Stimulated activated memory B cell treated with anti-CD40 and anti-IgM and Interleukin-4, amounts not matched to agents 10 μg/mL and 1 μg/mL and 100 μg/mL, for 72 hours (primary cell): ENCODE data around the gene CNTN5.
"Not testable (repeated sequence)": the region's sequence is repeated elsewhere in the genome, so short reads cannot be mapped to it uniquely, and the experiment has no call there.

Source experiments
- ATAC-seq: fragments of 150-1000 bp; cut with Tn5 transposase; 2 replicates; pipeline ENCODE4 v1.10.0; 2021
- H3K27ac Mint-ChIP-seq: one replicate; pipeline ENCODE4 v1.8.0; 2022; ENCODE audit warnings: mild to moderate bottlenecking, mixed read lengths
- H3K27me3 Mint-ChIP-seq: one replicate; pipeline ENCODE4 v1.8.0; 2022; ENCODE audit warnings: mixed read lengths
- H3K36me3 Mint-ChIP-seq: one replicate; pipeline ENCODE4 v1.8.0; 2022; ENCODE audit warnings: mixed read lengths
- H3K4me1 Mint-ChIP-seq: one replicate; pipeline ENCODE4 v1.8.0; 2022; ENCODE audit warnings: mixed read lengths
- H3K4me3 Mint-ChIP-seq: one replicate; pipeline ENCODE4 v1.8.0; 2022; ENCODE audit warnings: mild to moderate bottlenecking, moderate library complexity, mixed read lengths
- H3K9me3 Mint-ChIP-seq: one replicate; pipeline ENCODE4 v1.8.0; 2022; ENCODE audit warnings: mixed read lengths

The CNTN5 gene

DNA sequence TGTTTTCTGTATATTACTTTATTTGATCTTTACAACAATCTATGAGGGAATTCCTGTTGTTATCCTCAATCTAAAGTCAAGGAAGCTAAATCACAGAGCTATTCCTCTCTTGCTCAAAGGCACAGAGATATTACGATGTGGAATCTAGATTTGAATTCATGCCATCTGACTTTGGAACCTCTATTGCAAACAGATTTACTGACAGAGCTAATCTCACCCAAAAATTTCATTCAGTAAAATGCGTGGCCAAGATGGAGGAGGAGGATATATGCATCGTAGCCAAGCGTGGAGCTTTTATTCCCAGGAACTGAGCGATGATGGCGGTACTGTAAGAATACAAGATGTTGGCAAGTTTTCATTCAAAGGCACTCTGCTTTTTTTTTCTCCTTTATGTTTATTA, 791.8 kb downstream of the CNTN5 start:
- Mint-ChIP-seq H3K4me1 (no peaks in the 10 kb centered on the region), H3K9me3 (peaks cover 10% of the 10 kb centered on the region), H3K36me3 (no peaks in the 10 kb centered on the region), H3K4me3 (no peak overlapping the region), H3K27me3 (no peaks in the 10 kb centered on the region), H3K27ac (no peak overlapping the region)
- ATAC-seq: no peak

DNA sequence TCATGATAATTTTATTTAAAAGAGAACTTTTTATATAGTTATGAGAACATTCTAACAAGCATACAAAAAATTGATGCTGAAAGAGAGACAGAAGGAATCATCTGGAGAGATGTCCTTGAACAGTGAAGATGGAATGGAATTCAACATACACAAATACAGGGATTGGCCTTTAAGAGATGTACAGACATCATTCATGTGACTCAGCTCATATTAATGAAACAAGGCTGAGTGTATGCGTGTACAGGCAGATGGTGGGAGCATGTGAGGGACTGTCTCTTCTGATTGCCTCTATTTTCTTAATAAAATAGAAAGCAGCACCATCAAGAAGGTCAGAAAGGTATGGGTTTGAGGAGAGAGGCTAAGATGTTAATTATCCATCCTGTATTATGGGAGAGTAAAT, 793.3 kb downstream of the CNTN5 start:
- peaks cover 10% of the 10 kb centered on the region for H3K9me3 Mint-ChIP-seq
- H3K27ac Mint-ChIP-seq: no peak overlapping the region
- H3K4me3 Mint-ChIP-seq: no peak overlapping the region
- no peaks in the 10 kb centered on the region for H3K36me3 Mint-ChIP-seq
- H3K4me1 Mint-ChIP-seq: no peaks in the 10 kb centered on the region
- ATAC-seq: no peak
- no peaks in the 10 kb centered on the region for H3K27me3 Mint-ChIP-seq

DNA sequence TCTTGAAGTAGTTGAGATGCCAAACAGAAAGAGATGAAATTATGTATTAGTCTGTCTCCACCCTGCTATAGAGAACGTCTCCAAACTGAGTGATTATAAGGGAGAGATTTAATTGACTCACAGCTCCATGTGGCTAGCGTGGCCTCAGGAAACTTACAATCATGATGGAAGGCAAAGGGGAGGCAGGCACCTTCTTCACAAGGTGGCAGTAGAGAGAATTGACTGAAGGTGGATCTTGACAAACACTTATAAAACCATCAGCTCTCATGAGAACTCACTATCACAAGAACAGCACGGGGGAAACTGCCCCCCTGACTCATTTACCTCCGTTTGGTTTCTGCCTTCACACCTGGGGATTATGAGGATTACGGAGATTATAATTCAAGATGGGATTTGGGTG, 794.0 kb downstream of the CNTN5 start:
- peaks cover 10% of the 10 kb centered on the region for H3K9me3 Mint-ChIP-seq
- ATAC-seq: no peak
- no peak overlapping the region for H3K4me3 Mint-ChIP-seq
- no peaks in the 10 kb centered on the region for H3K36me3 Mint-ChIP-seq
- no peak overlapping the region for H3K27ac Mint-ChIP-seq
- no peaks in the 10 kb centered on the region for H3K4me1 Mint-ChIP-seq
- no peaks in the 10 kb centered on the region for H3K27me3 Mint-ChIP-seq

DNA sequence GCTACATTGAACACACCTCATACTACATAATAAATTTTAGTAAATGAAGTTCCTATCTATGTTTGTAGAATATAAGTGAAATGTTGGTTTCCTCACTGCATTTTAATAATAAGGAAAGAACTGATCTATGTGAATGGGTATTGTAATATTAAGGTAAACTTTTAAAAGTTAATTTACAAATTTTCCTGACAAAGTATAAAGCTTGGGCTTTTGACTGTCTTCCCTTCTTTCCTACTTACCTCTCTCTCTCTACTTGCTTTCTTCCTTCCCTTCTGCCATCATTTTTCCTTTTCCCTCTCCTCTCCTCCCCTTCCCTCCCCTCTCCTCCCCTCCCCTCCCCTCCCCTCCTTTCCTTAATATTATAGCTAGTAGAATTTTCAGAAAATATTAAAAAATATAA, 798.2 kb downstream of the CNTN5 start:
- H3K27me3 Mint-ChIP-seq: no peaks in the 10 kb centered on the region
- no peaks in the 10 kb centered on the region for H3K36me3 Mint-ChIP-seq
- no peak overlapping the region for H3K27ac Mint-ChIP-seq
- ATAC-seq: no peak
- H3K4me1 Mint-ChIP-seq: no peaks in the 10 kb centered on the region
- peaks cover 10% of the 10 kb centered on the region for H3K9me3 Mint-ChIP-seq
- no peak overlapping the region for H3K4me3 Mint-ChIP-seq

DNA sequence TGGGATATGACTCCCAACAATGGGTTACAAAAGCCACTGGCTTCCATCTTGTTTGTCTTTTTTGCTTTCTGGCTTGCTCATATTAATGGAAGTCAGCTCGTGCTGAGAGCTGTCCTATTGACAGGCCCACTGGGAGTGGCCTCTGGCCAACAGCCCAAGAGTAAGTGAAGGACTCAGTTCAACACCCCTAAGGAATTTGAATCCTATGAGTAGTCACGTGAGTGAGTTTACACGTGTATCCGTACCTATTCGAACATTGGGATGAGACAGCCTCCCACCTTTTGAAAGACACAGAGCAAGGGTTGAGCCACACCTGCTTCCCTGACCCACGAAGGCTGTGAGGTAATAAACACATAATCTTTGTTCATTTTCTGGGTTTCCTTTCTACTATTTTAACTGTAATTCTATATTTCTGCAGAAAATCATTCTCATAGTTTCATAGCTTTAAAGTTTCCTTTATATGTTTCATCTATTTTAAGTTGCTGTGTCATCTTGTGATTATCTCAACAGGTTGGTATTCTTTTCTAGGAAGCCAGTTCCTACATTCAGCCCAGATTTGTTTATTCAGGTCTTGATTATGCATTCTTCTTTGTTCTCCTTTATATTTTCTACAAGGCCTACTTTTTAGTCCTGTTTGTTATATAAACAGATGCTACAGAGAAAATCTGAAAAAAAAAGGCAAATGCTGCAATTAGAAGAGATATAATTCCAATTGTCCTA, 802.3 kb downstream of the CNTN5 start:
- no peaks in the 10 kb centered on the region for H3K27me3 Mint-ChIP-seq
- no peaks in the 10 kb centered on the region for H3K9me3 Mint-ChIP-seq
- no peak overlapping the region for H3K27ac Mint-ChIP-seq
- no peaks in the 10 kb centered on the region for H3K4me1 Mint-ChIP-seq
- H3K36me3 Mint-ChIP-seq: no peaks in the 10 kb centered on the region
- ATAC-seq: no peak
- H3K4me3 Mint-ChIP-seq: no peak overlapping the region

DNA sequence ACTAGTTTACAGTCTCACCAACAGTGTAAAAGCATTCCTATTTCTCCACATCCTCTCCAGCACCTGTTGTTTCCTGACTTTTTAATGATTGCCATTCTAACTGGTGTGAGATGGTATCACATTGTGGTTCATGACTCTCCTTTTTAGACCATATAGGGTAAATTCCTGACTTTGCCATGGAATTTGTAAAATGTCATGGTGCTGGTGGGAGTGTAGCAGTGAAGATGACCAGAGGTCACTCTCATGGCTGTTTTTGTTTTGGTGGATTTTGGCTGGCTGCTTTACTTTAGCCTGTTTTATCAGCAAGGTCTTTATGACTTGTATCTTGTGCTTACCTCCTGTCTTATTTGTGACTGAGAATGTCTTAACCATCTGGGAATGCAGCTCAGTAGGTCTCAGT, 816.0 kb downstream of the CNTN5 start:
- not testable (repeated sequence) for H3K4me1 Mint-ChIP-seq, H3K36me3 Mint-ChIP-seq, H3K9me3 Mint-ChIP-seq, H3K4me3 Mint-ChIP-seq, ATAC-seq, H3K27me3 Mint-ChIP-seq, H3K27ac Mint-ChIP-seq

DNA sequence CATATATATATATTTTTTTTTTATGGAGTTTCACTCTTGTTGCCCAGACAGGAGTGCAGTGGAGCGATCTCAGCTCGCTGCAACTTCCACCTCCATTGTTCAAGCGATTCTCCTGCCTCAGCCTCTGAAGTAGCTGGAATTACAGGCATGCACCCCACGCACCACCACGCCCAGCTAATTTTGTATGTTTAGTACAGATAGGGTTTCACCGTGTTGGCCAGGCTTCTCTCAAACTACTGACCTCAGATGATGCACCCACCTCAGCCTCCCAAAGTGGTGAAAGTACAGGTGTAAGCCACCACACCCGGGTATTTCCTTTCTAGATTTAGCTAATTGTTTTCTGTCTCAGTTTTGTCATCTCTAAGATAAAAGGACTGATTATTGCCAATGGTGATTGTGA, 821.1 kb downstream of the CNTN5 start:
- H3K4me1 Mint-ChIP-seq: no peaks in the 10 kb centered on the region
- H3K36me3 Mint-ChIP-seq: no peaks in the 10 kb centered on the region
- ATAC-seq: no peak
- H3K4me3 Mint-ChIP-seq: no peak overlapping the region
- H3K27ac Mint-ChIP-seq: no peak overlapping the region
- H3K9me3 Mint-ChIP-seq: no peaks in the 10 kb centered on the region
- no peaks in the 10 kb centered on the region for H3K27me3 Mint-ChIP-seq

DNA sequence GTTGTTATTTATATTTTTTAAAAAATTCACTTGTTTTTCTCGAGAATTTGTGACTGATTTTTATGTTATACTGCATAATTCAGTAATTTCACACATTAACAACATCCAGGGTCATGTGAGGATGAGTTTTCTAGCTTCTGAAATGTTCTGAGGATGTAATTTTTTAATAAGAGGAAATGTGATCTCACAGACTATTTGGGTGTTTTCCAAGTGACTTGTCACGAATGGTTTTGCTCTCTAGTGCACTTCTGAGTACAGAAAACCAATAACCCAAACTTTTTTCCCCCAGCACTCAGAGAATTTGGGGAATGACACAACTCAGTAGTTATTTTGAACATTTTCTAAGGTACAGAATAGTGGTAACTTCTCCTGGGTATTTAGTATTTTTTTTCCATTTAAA, 845.2 kb downstream of the CNTN5 start:
- H3K9me3 Mint-ChIP-seq: peaks cover 3% of the 10 kb centered on the region
- no peak for ATAC-seq
- H3K4me3 Mint-ChIP-seq: no peak overlapping the region
- H3K27ac Mint-ChIP-seq: no peak overlapping the region
- H3K4me1 Mint-ChIP-seq: no peaks in the 10 kb centered on the region
- H3K27me3 Mint-ChIP-seq: no peaks in the 10 kb centered on the region
- no peaks in the 10 kb centered on the region for H3K36me3 Mint-ChIP-seq

DNA sequence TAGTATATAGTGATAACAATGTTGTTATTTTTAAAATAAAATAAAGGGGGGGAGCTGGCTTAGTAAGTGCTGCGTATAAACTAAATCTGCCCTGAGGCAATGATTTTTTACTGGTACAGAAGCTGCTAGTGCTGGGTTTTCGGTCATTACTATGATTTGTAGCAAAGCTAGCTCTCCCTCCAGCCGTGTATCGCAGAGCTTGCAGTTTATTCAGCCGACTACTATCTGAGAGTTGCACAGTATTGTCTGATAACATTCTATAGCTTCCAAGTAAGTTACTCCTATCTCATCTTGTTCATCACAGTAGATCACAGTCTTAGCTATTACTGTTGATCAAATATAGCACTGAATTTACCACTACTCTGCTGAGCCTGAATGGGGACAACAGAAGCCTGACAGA, 860.9 kb downstream of the CNTN5 start:
- no peaks in the 10 kb centered on the region for H3K36me3 Mint-ChIP-seq
- no peak overlapping the region for H3K4me3 Mint-ChIP-seq
- H3K27ac Mint-ChIP-seq: no peak overlapping the region
- no peaks in the 10 kb centered on the region for H3K9me3 Mint-ChIP-seq
- H3K27me3 Mint-ChIP-seq: no peaks in the 10 kb centered on the region
- no peak for ATAC-seq
- no peaks in the 10 kb centered on the region for H3K4me1 Mint-ChIP-seq

DNA sequence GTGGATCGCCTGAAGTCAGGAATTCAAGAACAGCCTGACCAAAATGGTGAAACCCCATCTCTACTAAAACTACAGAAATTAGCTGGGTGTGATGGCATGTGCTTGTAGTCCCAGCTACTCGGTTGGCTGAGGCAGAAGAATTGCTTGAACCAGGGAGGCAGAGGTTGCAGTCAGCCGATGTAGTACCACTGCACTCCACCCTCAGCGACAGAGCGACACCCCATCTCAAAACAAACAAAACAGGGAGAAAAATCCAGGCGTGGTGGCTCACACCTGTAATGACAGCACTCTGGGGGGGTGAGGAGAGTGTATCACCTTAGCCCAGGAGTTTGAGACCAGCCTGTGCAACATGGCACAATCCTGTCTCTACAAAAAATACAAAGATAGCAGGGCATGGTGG, 864.0 kb downstream of the CNTN5 start:
- Mint-ChIP-seq H3K27ac (no peak overlapping the region), H3K36me3 (no peaks in the 10 kb centered on the region), H3K4me3 (no peak overlapping the region), H3K27me3 (no peaks in the 10 kb centered on the region), H3K9me3 (peaks cover 3% of the 10 kb centered on the region), H3K4me1 (no peaks in the 10 kb centered on the region)
- ATAC-seq: no peak

DNA sequence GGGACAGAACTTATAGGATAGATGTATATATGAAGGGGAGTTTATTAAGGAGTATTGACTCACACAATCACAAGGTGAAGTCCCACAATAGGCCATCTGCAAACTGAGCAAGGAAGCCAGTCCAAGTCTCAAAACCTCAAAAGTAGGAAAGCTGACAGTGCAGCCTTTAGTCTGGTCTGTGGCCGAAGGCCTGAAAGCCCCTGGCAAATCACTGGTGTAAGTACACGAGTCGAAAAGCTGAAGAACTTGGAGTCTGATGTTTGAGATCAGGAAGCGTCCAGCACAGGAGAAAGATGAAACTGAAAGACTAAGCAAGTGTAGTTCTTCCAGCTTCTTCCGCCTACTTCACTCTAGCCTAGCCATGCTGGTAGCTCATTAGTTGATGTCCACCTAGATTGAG, 866.7 kb downstream of the CNTN5 start:
- H3K4me1 Mint-ChIP-seq: no peaks in the 10 kb centered on the region
- H3K4me3 Mint-ChIP-seq: no peak overlapping the region
- peaks cover 6% of the 10 kb centered on the region for H3K9me3 Mint-ChIP-seq
- no peaks in the 10 kb centered on the region for H3K27me3 Mint-ChIP-seq
- H3K36me3 Mint-ChIP-seq: no peaks in the 10 kb centered on the region
- no peak overlapping the region for H3K27ac Mint-ChIP-seq
- ATAC-seq: no peak

DNA sequence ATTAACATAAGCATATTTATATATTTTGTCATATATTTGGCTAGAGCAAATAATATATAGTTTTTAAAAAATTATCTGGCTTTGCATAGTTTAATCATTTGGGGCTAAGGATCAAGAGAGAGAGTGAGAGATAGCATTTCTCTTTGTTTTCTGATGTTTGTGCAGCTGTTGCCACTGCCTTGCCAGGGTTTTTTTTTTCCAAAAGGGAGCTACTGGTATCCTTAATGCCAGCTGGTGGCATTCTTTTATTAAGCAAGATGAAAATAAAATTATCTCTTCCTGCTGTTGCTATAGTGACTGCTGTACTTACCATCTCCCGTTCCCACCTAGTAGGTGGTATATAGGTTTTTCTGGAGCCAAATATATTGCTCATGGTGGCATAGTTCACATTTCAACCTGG, 873.1 kb downstream of the CNTN5 start:
- Mint-ChIP-seq H3K4me1 (no peaks in the 10 kb centered on the region), H3K36me3 (no peaks in the 10 kb centered on the region), H3K4me3 (no peak overlapping the region), H3K27me3 (no peaks in the 10 kb centered on the region), H3K27ac (no peak overlapping the region), H3K9me3 (peaks cover 8% of the 10 kb centered on the region)
- no peak for ATAC-seq

DNA sequence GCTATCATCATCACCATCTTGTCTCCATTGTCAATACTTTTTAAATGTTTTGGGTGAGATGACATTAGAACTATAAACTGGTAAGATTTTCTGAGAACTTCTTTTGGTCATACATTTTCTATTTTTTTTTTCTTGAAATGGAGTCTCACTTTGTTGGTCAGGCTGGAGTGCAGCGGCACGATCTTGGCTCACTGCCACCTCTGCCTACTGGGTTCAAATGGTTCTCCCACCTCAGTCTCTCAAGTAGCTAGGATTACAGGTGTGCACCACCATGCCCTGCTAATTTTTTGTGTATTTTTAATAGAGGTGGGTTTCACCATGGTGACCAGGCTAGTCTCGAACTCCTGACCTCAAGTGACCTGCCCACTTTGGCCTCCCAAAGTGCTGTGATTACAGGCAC, 880.4 kb downstream of the CNTN5 start:
- Mint-ChIP-seq H3K27me3 (no peaks in the 10 kb centered on the region), H3K4me1 (no peaks in the 10 kb centered on the region), H3K27ac (no peak overlapping the region), H3K4me3 (no peak overlapping the region), H3K36me3 (no peaks in the 10 kb centered on the region), H3K9me3 (peaks cover 20% of the 10 kb centered on the region)
- no peak for ATAC-seq

DNA sequence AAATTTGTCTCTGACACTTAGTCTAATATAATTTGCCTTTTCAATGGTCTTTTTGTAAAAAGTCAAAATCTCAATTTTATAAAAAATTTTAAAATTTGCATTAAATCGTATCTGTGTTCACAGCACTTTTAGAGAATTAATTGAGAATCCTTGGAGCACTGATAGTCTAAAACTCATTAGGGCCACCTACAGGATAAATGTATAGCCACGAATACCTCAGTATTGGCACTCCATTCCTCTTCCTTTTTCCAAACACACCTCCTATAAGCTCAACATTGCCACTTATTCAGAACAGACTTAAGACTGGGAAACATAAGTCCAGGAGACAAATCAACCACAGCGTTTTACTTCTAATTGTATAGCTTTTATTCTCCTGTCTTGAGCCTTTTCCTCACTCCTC, 890.4 kb downstream of the CNTN5 start:
- Mint-ChIP-seq H3K9me3 (peaks cover 8% of the 10 kb centered on the region), H3K4me1 (no peaks in the 10 kb centered on the region), H3K27ac (no peak overlapping the region), H3K4me3 (no peak overlapping the region), H3K27me3 (no peaks in the 10 kb centered on the region), H3K36me3 (no peaks in the 10 kb centered on the region)
- no peak for ATAC-seq

DNA sequence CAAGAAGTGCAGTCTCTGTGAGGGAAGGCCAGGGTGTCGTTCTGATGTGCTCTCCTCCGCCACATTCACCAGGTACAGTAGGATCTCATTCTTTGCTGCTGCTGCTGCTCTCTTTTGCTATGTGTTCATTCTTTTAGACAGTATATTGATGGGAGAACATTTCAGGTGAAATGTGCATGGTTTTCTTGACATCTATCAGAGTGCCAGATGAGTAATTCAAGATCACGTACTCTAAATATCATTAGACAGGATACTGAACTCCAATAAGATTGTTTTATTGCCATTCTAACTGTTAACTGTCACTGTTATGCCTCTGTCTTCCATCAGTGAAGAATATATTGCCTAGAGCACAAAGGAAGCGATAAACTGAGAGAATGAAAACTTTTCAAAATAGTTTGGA, 895.3 kb downstream of the CNTN5 start:
- Mint-ChIP-seq H3K4me1 (no peaks in the 10 kb centered on the region), H3K36me3 (no peaks in the 10 kb centered on the region), H3K9me3 (peaks cover 22% of the 10 kb centered on the region), H3K4me3 (no peak overlapping the region), H3K27ac (no peak overlapping the region), H3K27me3 (no peaks in the 10 kb centered on the region)
- ATAC-seq: no peak

DNA sequence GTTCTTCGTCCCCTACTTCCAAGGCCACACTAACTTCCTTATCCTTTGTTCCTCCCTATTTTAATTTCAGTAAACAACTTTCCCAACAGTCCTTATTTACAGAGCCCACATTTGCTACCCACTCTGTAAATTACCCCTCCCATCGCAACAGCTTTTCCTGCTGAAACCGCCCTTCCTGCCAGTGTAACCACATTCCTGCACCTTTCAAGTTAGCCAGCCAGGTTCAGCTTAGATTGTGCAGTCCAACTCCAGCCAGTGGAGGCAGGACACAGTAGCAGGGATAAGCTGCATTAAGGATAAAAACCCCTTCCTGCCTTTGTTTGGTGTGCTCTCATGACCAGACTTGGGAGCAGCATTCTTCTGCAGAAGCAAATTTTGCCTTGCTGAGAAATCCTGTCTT, 898.0 kb downstream of the CNTN5 start:
- no peak for ATAC-seq
- no peaks in the 10 kb centered on the region for H3K4me1 Mint-ChIP-seq
- H3K9me3 Mint-ChIP-seq: peaks cover 20% of the 10 kb centered on the region
- no peak overlapping the region for H3K4me3 Mint-ChIP-seq
- H3K27ac Mint-ChIP-seq: no peak overlapping the region
- H3K27me3 Mint-ChIP-seq: no peaks in the 10 kb centered on the region
- no peaks in the 10 kb centered on the region for H3K36me3 Mint-ChIP-seq

DNA sequence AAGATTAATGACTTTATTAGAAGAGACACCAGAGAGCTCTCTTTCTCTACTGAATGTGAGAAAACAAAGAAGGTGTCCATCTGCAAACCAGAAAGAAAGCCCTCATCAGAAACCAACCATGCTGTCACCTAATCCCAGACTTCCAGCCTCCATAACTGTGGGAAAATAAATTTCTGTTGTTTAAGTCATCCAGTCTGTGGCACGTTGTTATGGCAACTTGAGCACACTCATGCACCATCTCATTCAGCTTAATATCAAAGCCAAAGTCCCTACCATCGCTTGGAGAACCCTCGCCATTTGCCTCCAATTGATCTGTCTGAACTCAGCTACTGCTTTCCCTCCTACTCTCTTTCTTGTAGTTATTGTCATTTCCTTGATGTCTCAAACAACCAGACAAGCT, 900.2 kb downstream of the CNTN5 start:
- Mint-ChIP-seq H3K36me3 (no peaks in the 10 kb centered on the region), H3K27ac (no peak overlapping the region), H3K9me3 (peaks cover 20% of the 10 kb centered on the region), H3K4me1 (no peaks in the 10 kb centered on the region), H3K4me3 (no peak overlapping the region), H3K27me3 (no peaks in the 10 kb centered on the region)
- ATAC-seq: no peak
